OCI-LY7 (cell line): ENCODE data around the gene BCL11A. TPM values are rescaled to one million over a fixed set of nuclear protein-coding genes. Genes with fewer than 3 reads are reported as not detected.

Experiments
- BruUV-seq: library from RNA; stranded (reverse); fragments of 400-500 nt; replicated peaks from 2 replicates; lab custom pipeline; 2021; lab: Mats Ljungman, UMichigan
- CTCF ChIA-PET: fragments of 300-600 bp; sonication (Branson Sonifier 250); formaldehyde crosslinking; loops from one replicate; lab custom pipeline; 2022; ENCODE audit warnings: antibody characterized with exemption; ENCODE audit not compliant: unreplicated experiment; lab: Charles Lee
- POLR2A ChIA-PET: fragments of 300-600 bp; sonication (Branson Sonifier 250); formaldehyde crosslinking; loops from one replicate; lab custom pipeline; 2022; ENCODE audit warnings: antibody characterized with exemption; lab: Charles Lee
- DNase-seq: peaks from one replicate; pipeline ENCODE4 v3.0.0-alpha.2; 2015; ENCODE audit warnings: low spot score
- H2AFZ ChIP-seq: fragments of 200-600 bp; sonication (generic), shearing (Covaris generic); 2 replicates; pipeline ENCODE4 v1.6.1; 2014; ENCODE audit warnings: mild to moderate bottlenecking, antibody characterized with exemption, low read length, moderate library complexity
- H3K27ac ChIP-seq: fragments of 200-600 bp; sonication (generic); 2 replicates; pipeline ENCODE4 v1.5.1; 2014; ENCODE audit warnings: mixed run types, low read depth, mild to moderate bottlenecking, moderate library complexity, low read length, inconsistent platforms; ENCODE audit not compliant: poor library complexity, severe bottlenecking
- H3K36me3 ChIP-seq: fragments of 200-600 bp; sonication (generic); 2 replicates; pipeline ENCODE4 v1.6.1; 2014; ENCODE audit warnings: mild to moderate bottlenecking, antibody characterized with exemption, low read length, moderate library complexity, mixed read lengths; ENCODE audit not compliant: insufficient read depth
- H3K4me1 ChIP-seq: fragments of 200-600 bp; sonication (generic); 2 replicates; pipeline ENCODE4 v1.5.1; 2014; ENCODE audit warnings: mild to moderate bottlenecking, low read length; ENCODE audit not compliant: insufficient read depth, poor library complexity, severe bottlenecking
- H3K4me2 ChIP-seq: fragments of 200-600 bp; sonication (generic); 2 replicates; pipeline ENCODE4 v1.6.1; 2014; ENCODE audit warnings: mild to moderate bottlenecking, low read length
- H3K4me3 ChIP-seq: fragments of 200-600 bp; sonication (generic); 2 replicates; pipeline ENCODE4 v1.5.1; 2014; ENCODE audit warnings: mild to moderate bottlenecking, low read depth, low read length; ENCODE audit not compliant: poor library complexity, severe bottlenecking
- H3K79me2 ChIP-seq: fragments of 200-600 bp; sonication (generic); 2 replicates; pipeline ENCODE4 v1.6.1; 2016; ENCODE audit warnings: low read depth, mild to moderate bottlenecking, low read length, moderate library complexity, mixed read lengths; ENCODE audit not compliant: insufficient read depth
- H3K9me2 ChIP-seq: fragments of 200-600 bp; sonication (generic); 2 replicates; pipeline ENCODE4 v1.6.1; 2016; ENCODE audit warnings: mild to moderate bottlenecking, low read length, mixed read lengths; ENCODE audit not compliant: insufficient read depth
- H3K9me3 ChIP-seq: fragments of 200-600 bp; sonication (generic); 2 replicates; pipeline ENCODE4 v1.6.1; 2014; ENCODE audit warnings: mild to moderate bottlenecking, mixed run types, low read length, mixed read lengths
- H4K20me1 ChIP-seq: fragments of 200-600 bp; sonication (generic); 2 replicates; pipeline ENCODE4 v1.6.1; 2014; ENCODE audit warnings: mild to moderate bottlenecking, antibody characterized with exemption, low read length, moderate library complexity, mixed read lengths; ENCODE audit not compliant: insufficient read depth
- CTCF ChIP-seq: fragments of 200-600 bp; sonication (generic); conservative IDR thresholded peaks from 2 replicates; pipeline ENCODE4 v1.5.1; 2014; ENCODE audit warnings: mild to moderate bottlenecking, antibody characterized with exemption, low read length, moderate library complexity, mixed read lengths
- EZH2phosphoT487 ChIP-seq: fragments of 200-600 bp; sonication (generic); IDR thresholded peaks from 2 replicates; pipeline ENCODE4 v1.6.1; 2018; ENCODE audit warnings: low read depth, borderline replicate concordance, mild to moderate bottlenecking, mixed run types, antibody characterized with exemption, low read length, moderate library complexity, mixed read lengths
- intact Hi-C: fragments of 100-400 bp; cut with micrococcal nuclease; formaldehyde crosslinking; loops from one replicate; pipeline ENCODE4 v1.10.0; 2022; ENCODE audit not compliant: unreplicated experiment
- total RNA-seq, 2 experiments: library from RNA; depleted of rRNA in 1 of 2; stranded (reverse); fragments of >200 nt in 1 of 2; shearing (Covaris generic) in 1 of 2; gene quantifications; 2 replicates each; pipeline ENCODE4 v1.2.3, GENCODE V29; 2014 to 2022

The BCL11A gene
- total RNA-seq, 2 experiments from 2014 or later, result 64.3 to 167 TPM

DNA sequence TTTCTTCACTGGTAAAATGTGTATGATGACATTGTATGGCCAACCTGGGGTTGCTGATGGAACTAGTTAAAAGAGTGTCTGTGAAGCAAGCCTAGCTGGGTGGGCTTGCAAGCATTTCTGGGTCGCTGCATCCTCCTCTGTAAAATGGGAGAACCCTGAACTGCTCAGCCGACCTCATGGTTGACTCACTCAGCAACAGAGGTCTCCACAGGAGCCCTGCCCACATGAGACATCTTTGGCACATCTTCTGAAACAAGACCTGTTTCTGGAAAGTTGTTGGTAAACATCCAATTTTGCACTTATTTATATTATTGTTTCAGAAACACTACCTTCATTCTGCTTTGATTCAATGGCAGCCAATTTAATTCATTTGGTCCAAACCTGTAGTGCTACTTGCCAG lies 52.6 kb downstream of the BCL11A start:
- Histone ChIP-seq H3K4me3 (no peak overlapping the region), H3K9me2 (no peaks in the 10 kb centered on the region), H2AFZ (no peak overlapping the region), H3K79me2 (peaks cover 76% of the 10 kb centered on the region), H3K27ac (no peak overlapping the region), H3K9me3 (no peaks in the 10 kb centered on the region), H3K4me2 (no peak overlapping the region), H3K36me3 (peaks cover 96% of the 10 kb centered on the region), H4K20me1 (peaks cover 9% of the 10 kb centered on the region; the same call in 1 of the 2 replicates), H3K4me1 (peaks cover 24% of the 10 kb centered on the region)
- TF ChIP-seq CTCF, result no peak
- no peak for TF ChIP-seq EZH2phosphoT487
- ChIA-PET POLR2A (interaction anchor here (0.5 to 1.7 kb wide), 6 partner anchors 11 to 182 kb away, joined by 3 to 5 read pairs (median 3); no protein-coding TSS in a partner anchor), CTCF (no interaction called here)
- intact Hi-C loops, result no loop called here
- no TSS peak for BruUV-seq
- DNase-seq, result no peak

DNA sequence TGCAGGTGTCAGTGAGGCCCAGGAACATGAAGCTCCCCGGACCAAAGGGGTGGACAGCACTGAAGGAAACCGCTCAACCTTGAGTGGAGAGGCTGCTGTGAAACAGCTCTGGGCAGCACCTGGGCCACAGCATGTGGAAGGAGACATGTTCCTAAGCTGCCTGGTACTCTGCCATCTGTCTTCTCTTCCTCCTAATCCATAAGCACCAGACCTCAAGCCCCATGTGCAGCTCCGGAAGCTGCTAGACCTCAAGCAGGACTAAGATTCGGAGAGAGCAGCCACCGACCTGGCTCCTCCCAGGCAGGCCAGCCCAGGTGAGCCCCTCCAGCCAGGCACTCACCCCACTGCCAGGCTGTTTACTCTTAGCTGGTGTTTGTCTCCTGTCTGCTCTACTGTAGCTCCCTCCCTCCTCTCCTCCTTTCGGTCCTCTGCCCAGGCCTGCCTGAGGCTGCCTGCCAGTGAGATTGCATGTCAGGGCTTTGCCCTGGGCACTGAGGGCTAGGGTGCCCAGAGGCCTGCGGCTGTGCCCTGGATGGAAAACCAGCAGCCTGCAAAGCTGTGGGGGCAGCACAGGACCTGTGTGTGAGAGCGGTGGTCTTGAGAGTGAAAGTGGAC lies 53.7 kb downstream of the BCL11A start:
- Histone ChIP-seq H3K27ac (no peak overlapping the region), H3K4me1 (peaks cover 21% of the 10 kb centered on the region), H3K9me3 (no peaks in the 10 kb centered on the region), H3K4me3 (no peak overlapping the region), H3K4me2 (no peak overlapping the region), H2AFZ (no peak overlapping the region), H3K36me3 (peaks cover 93% of the 10 kb centered on the region), H3K9me2 (no peaks in the 10 kb centered on the region), H3K79me2 (peaks cover 67% of the 10 kb centered on the region), H4K20me1 (peaks cover 11% of the 10 kb centered on the region; the same call in 1 of the 2 replicates)
- no peak for TF ChIP-seq EZH2phosphoT487
- TF ChIP-seq CTCF, result no peak
- no peak for DNase-seq
- ChIA-PET POLR2A (interaction anchor here (0.5 to 1.8 kb wide), 3 partner anchors 8 to 534 kb away, joined by 3 to 9 read pairs (median 6); no protein-coding TSS in a partner anchor), CTCF (interaction anchor here (0.6 to 1.0 kb wide), 2 partner anchors 15 to 60 kb away, joined by 3 to 4 read pairs; no protein-coding TSS in a partner anchor)
- no TSS peak for BruUV-seq
- intact Hi-C loops, result no loop called here
